Activated naive CD4-positive, alpha-beta T cell treated with anti-CD3 and anti-CD28 coated beads, Interleukin-2, amount 50 U/mL, for 72 hours (primary cell): ENCODE results near the gene SYNRG. TPM values are rescaled to one million over a fixed set of nuclear protein-coding genes. Genes with fewer than 3 reads are reported as not detected.
A peak's percentile ranks its signal among the peaks of the same experiment; 100 is the strongest.
"Not testable (repeated sequence)": the region's sequence is repeated elsewhere in the genome, so short reads cannot be mapped to it uniquely, and the experiment has no call there.

Experiments used
- ATAC-seq, 2 donors: fragments of 150-1000 bp; cut with Tn5 transposase; 2 replicates each; pipeline ENCODE4 v1.10.0; 2021; ENCODE audit warnings: mild to moderate bottlenecking in 2 of 2, moderate library complexity in 2 of 2
- DNase-seq, 2 donors: peaks; one replicate each; pipeline ENCODE4 v3.0.0; 2021 to 2022; ENCODE audit warnings: low spot score in 2 of 2
- H3K27ac Mint-ChIP-seq, 2 donors: one replicate each; pipeline ENCODE4 v1.8.0; 2022; ENCODE audit warnings: mild to moderate bottlenecking in 2 of 2, mixed read lengths in 2 of 2
- H3K36me3 Mint-ChIP-seq, 2 donors: one replicate each; pipeline ENCODE4 v1.8.0; 2022; ENCODE audit warnings: mixed read lengths in 2 of 2
- H3K9me3 Mint-ChIP-seq, 2 donors: one replicate each; pipeline ENCODE4 v1.8.0; 2022; ENCODE audit warnings: mixed read lengths in 2 of 2
- total RNA-seq, 2 donors: library from RNA; stranded (reverse); gene quantifications; one replicate each; pipeline ENCODE4 v1.2.3, GENCODE V29; 2022

The SYNRG gene
- total RNA-seq, 2 donors from 2014 or later, result 53.3 to 76.5 TPM

GRCh38 chr17:37527249-37527851 lies 81.9 kb downstream of the SYNRG start:
- Mint-ChIP-seq H3K9me3 (no peaks in the 10 kb centered on the region), H3K36me3 (peaks cover 0 to 4% of the 10 kb centered on the region in 2 donors), H3K27ac (peak overlapping the region in 1 of 2 donors; percentile 56)
- ATAC-seq (peak; percentile 69 to 84), DNase-seq (no peak)

DNA sequence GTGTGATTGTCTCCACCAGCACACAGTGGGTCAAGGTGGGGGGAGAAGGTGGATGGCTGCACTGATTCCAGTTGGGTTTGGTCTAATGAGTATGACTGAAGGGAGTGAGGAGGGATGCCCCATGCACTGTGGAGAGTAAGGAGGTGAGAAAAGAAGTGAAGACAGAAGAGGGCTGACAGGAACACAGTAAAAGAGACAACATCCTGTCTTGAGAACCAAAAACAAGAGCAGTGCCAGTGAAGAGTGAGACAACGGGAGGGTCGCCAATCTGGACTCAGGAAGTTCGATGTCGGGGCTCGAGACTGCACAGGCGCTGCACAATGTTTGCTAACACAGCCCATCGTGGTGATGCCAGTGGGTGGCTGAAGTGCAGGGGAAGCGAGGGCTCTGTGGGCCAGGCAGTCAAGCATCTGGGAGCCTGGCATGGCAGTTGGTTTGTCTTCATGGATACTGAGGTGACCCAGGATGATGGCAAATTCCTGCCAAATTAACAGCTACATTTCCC lies 85.5 kb downstream of the SYNRG start:
- Mint-ChIP-seq H3K9me3 (no peaks in the 10 kb centered on the region), H3K36me3 (no peaks in the 10 kb centered on the region), H3K27ac (peak overlapping the region; percentile 44 to 75)
- DNase-seq (no peak), ATAC-seq (no peak)

DNA sequence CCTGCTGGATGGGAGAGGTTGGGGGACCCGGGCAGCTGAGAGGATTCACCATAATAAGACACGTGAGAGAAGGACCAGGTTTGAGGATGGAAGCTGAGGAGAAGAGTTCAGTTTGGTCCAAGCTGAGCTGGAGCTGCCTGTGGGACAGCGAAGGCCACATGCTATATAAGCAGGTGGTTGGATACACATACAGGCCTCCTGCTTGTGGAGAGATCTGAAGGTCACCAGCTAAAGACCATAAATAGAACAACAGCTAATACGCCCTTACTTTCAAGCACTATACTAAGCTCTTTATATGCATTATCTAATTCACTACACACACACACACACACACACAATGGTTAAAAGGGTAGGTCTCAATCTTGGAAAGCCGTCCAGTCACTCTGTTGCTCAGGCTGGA lies 87.4 kb downstream of the SYNRG start:
- no peak for ATAC-seq
- peaks cover 0 to 5% of the 10 kb centered on the region in 2 donors for H3K36me3 Mint-ChIP-seq
- H3K27ac Mint-ChIP-seq, result peak overlapping the region; percentile 35 to 58
- no peak for DNase-seq
- no peaks in the 10 kb centered on the region for H3K9me3 Mint-ChIP-seq

- ATAC-seq (no peak), DNase-seq (no peak)
- H3K9me3 Mint-ChIP-seq, result no peaks in the 10 kb centered on the region
- H3K27ac Mint-ChIP-seq, result peak overlapping the region; percentile 35 to 62
- H3K36me3 Mint-ChIP-seq, result peaks cover 0 to 5% of the 10 kb centered on the region in 2 donors
Measured at GRCh38 chr17:37520174-37520573, 89.0 kb downstream of the SYNRG start.

GRCh38 chr17:37519251-37519985 lies 89.8 kb downstream of the SYNRG start:
- ATAC-seq (no peak), DNase-seq (no peak)
- peaks cover 0 to 5% of the 10 kb centered on the region in 2 donors for H3K36me3 Mint-ChIP-seq
- H3K9me3 Mint-ChIP-seq, result no peaks in the 10 kb centered on the region
- peak overlapping the region in 1 of 2 donors; percentile 35 for H3K27ac Mint-ChIP-seq

- no peak for ATAC-seq
- Mint-ChIP-seq H3K27ac (peak overlapping the region in 1 of 2 donors; percentile 13), H3K9me3 (no peaks in the 10 kb centered on the region), H3K36me3 (peaks cover 0 to 5% of the 10 kb centered on the region in 2 donors)
- DNase-seq, result no peak
Measured at GRCh38 chr17:37518826-37519225, 90.4 kb downstream of the SYNRG start.

- DNase-seq, result no peak
- Mint-ChIP-seq H3K36me3 (peaks cover 4 to 5% of the 10 kb centered on the region in 2 donors), H3K9me3 (no peaks in the 10 kb centered on the region), H3K27ac (peak overlapping the region in 1 of 2 donors; percentile 25)
- ATAC-seq, result no peak
Measured at GRCh38 chr17:37517881-37518280, 91.3 kb downstream of the SYNRG start.

DNA sequence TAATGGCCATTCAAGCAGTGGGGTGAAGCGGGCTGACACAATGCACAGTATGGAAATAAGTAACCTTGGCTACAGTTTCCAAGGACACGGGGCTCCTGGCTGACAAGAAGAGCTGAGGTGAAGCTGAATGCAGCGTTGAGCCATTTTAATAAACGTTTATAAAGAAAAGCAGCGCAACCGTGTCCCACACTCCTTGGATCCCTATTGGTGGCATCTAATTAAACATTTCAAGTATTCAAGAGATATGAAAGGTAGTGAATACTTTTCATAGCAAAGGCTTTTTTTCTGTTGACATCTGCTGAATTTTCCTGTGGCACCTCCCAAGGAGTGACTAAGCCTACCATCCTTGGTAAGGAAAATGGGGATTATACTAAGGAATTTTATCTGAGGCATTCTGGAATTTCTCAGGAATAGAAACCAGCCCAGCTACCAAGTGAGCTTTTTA lies 93.1 kb downstream of the SYNRG start:
- Mint-ChIP-seq H3K27ac (no peak overlapping the region), H3K36me3 (peaks cover 5% of the 10 kb centered on the region in 2 donors), H3K9me3 (no peaks in the 10 kb centered on the region)
- ATAC-seq (no peak), DNase-seq (no peak)

DNA sequence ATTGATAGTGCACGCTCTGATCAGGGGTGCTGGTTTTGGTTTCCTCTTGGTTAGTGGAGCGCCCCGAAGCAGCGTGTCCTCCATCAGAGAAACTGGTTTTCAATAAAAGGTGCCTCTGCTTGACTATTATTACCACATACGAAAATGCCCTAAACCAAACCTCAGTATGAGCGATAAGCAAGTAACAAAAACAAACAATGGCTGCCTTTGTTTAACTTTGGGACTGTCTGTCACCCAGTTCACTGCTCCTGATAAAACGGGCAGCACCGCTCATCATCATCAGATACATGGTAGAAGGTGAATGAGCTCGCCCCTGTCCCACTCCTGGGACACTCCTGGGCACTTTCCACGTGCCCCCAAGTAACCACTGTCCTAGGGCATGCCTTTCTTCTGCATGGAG lies 95.5 kb downstream of the SYNRG start:
- no peak overlapping the region for H3K27ac Mint-ChIP-seq
- H3K36me3 Mint-ChIP-seq, result peaks cover 5% of the 10 kb centered on the region in 2 donors
- DNase-seq (no peak), ATAC-seq (no peak)
- no peaks in the 10 kb centered on the region for H3K9me3 Mint-ChIP-seq

DNA sequence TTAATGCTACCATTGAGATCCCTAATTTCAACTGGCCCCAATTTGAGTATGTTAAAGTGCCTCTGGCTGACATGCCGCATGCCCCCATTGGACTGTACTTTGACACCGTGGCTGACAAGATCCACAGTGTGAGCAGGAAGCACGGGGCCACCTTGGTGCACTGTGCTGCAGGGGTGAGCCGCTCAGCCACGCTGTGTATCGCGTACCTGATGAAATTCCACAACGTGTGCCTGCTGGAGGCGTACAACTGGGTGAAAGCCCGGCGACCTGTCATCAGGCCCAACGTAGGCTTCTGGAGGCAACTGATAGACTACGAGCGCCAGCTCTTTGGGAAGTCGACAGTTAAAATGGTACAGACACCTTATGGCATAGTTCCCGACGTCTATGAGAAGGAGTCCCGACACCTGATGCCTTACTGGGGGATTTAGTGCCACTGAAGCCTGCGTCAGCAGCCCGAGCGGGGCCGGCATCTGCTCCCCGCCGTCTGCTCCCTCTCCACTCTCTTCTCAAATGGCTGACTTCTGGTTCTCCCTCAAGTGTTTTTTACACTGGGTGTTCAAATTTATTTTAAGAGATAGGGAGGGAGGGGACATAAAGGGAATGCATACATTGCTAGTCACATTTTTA lies 96.7 kb downstream of the SYNRG start:
- no peak for ATAC-seq
- Mint-ChIP-seq H3K9me3 (no peaks in the 10 kb centered on the region), H3K36me3 (peaks cover 0 to 5% of the 10 kb centered on the region in 2 donors), H3K27ac (peak overlapping the region; percentile 20 to 51)
- no peak for DNase-seq

GRCh38 chr17:37511642-37512041 lies 97.6 kb downstream of the SYNRG start:
- not testable (repeated sequence) for H3K36me3 Mint-ChIP-seq

DNA sequence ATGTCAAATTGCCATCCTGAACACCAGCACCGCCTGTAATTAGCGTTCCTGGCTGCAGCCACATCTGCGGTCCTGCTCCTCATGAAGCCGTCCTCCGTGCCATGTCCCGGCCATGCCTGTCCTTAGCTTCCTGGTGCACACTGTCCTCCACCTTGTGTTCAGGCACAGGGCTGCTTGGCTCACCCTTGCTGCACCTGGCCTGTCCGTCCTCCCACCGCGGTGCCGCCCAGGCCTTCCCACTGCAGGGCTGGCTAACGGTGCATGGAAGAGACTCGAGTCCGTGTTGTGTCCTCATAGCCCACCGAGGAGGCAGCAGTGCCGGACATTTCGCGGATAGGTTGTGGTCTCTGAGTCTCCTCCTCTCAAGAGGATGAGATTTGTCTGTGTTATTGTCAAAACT lies 99.2 kb downstream of the SYNRG start:
- Mint-ChIP-seq H3K27ac (peak overlapping the region in 1 of 2 donors; percentile 37), H3K36me3 (peaks cover 0 to 5% of the 10 kb centered on the region in 2 donors), H3K9me3 (no peaks in the 10 kb centered on the region)
- ATAC-seq (no peak), DNase-seq (no peak)

More at GRCh38 chr17:37511642-37512041, 97.6 kb downstream of the SYNRG start:
- not testable (repeated sequence) for H3K9me3 Mint-ChIP-seq, DNase-seq, ATAC-seq
- peak overlapping the region in 1 of 2 donors; percentile 20 for H3K27ac Mint-ChIP-seq

DNA sequence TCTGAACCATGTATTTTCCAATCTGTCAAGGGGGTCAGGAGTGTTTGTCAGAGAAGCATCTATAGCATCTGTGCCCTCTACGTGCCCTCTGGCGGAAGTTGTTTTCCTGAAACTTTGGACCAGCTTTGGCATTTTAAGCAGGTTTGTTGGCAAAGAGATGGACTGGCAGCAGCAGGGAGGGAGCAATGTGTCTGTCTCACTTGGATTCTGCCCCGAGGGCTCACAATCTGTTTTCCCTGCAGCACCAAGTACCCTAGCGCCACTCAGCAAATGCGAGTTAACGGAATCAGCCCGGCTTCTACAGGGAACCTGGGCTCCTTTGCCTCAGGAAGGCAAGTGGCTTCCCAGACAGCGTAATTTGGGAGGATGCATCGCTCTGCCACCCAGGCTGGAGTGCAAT lies 102.1 kb downstream of the SYNRG start:
- DNase-seq, result no peak
- Mint-ChIP-seq H3K36me3 (no peaks in the 10 kb centered on the region), H3K9me3 (no peaks in the 10 kb centered on the region), H3K27ac (no peak overlapping the region)
- ATAC-seq, result no peak

DNA sequence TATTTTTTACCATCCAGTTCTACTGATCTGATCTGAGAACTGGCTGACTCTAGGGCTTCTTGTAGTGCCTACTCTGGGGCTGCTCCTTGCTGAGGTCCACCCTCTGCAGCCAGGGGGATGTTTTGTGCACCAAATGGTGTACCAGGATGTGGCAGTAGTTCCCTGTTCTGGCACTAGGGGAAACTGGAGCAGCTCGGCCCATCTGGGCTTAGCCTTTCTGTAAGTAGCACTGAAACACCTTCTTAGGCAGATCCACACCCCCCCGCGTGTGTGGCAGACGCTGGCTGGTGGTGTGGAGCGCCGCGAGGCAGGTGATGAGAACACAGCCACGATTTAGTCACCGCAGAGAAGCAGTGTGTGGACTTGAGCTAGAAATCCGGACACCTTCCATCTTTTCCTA lies 102.5 kb downstream of the SYNRG start:
- Mint-ChIP-seq H3K36me3 (no peaks in the 10 kb centered on the region), H3K9me3 (no peaks in the 10 kb centered on the region), H3K27ac (peak overlapping the region in 1 of 2 donors; percentile 37)
- DNase-seq (peak in 1 of 2 donors; percentile 13), ATAC-seq (peak in 1 of 2 donors; percentile 68)

- Mint-ChIP-seq H3K36me3 (no peaks in the 10 kb centered on the region), H3K9me3 (no peaks in the 10 kb centered on the region), H3K27ac (no peak overlapping the region)
- DNase-seq (no peak), ATAC-seq (peak in 1 of 2 donors; percentile 37)
Measured at GRCh38 chr17:37505333-37505732, 103.9 kb downstream of the SYNRG start.

DNA sequence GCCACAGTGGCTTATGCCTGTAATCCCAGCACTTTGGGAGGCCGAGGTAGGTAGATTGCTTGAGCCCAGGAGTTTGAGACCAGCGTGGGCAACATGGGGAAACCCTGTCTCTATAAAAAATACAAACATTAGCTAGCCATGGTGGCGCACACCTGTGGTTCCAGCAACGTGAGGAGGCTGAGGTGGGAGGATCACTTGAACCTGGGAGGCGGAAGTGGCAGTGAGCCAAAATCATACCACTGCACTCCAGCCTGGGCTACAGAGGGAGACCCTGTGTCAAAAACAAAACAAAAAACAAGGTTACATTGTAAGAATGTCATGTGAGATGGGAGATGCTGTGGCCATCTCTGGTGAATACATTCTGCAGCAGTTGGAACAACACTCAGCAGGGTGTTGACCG lies 106.1 kb downstream of the SYNRG start:
- Mint-ChIP-seq H3K36me3 (no peaks in the 10 kb centered on the region), H3K27ac (peak overlapping the region in 1 of 2 donors; percentile 60), H3K9me3 (no peaks in the 10 kb centered on the region)
- DNase-seq (no peak), ATAC-seq (no peak)
